H1 (cell line): ENCODE results near the gene BRIP1.

Experiments used
- CTCF ChIP-seq, 3 experiments: IDR thresholded peaks; 1 replicate in 2 of 3; 2 replicates in 1 of 3; pipeline versions ENCODE4 v1.5.1 to v1.6.1; 2011; ENCODE audit warnings: low read length in 3 of 3, mild to moderate bottlenecking in 3 of 3, inconsistent platforms in 2 of 3, low read depth in 1 of 3, moderate library complexity in 1 of 3; ENCODE audit not compliant: insufficient read depth in 1 of 3; ENCODE audit errors: control extremely low read depth in 1 of 3
- GTF2F1 ChIP-seq: IDR thresholded peaks from 2 replicates; pipeline ENCODE4 v1.6.1; 2012; ENCODE audit warnings: low read depth, low read length, improper control_type of control experiment, borderline replicate concordance
- JUN ChIP-seq: IDR thresholded peaks from 2 replicates; pipeline ENCODE4 v1.6.1; 2011; ENCODE audit warnings: low read depth, mild to moderate bottlenecking, improper control_type of control experiment, low read length
- SRF ChIP-seq: IDR thresholded peaks from 2 replicates; pipeline ENCODE4 v1.6.1; 2011; ENCODE audit warnings: mild to moderate bottlenecking, low read depth, low read length, moderate library complexity
- YY1 ChIP-seq: IDR thresholded peaks from 2 replicates; pipeline ENCODE4 v1.6.1; 2011; ENCODE audit warnings: low read depth, mild to moderate bottlenecking, low read length

DNA sequence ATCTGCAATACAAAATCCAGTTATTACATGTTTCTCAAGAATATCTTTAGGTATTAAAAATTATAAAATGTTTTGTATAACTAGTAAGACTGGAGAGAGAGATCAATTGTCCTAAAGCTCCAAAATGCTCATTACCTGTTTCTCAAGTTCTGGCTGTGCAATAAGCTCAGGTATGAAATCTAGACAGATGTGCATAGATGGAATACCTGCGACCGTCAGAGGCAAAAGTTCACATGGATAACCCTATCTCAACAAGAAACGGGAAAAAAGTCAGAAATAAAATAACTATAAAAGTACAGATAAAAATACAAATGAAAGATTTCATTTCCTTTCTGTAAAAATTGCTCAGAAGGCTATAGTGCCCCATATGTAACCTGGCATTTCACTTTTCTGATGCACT is 5.8 kb upstream of the BRIP1 start:
- TF ChIP-seq GTF2F1 (no peak), CTCF (IDR thresholded peaks at IDR 0.05; ENCODE audit: control extremely low read depth in 1 of 3, insufficient read depth in 1 of 3, low read depth in 1 of 3, low read length in 3 of 3) (no peak), SRF (no peak), YY1 (no peak), JUN (no peak)
